ENCODE results near the gene TUBB.

DNA sequence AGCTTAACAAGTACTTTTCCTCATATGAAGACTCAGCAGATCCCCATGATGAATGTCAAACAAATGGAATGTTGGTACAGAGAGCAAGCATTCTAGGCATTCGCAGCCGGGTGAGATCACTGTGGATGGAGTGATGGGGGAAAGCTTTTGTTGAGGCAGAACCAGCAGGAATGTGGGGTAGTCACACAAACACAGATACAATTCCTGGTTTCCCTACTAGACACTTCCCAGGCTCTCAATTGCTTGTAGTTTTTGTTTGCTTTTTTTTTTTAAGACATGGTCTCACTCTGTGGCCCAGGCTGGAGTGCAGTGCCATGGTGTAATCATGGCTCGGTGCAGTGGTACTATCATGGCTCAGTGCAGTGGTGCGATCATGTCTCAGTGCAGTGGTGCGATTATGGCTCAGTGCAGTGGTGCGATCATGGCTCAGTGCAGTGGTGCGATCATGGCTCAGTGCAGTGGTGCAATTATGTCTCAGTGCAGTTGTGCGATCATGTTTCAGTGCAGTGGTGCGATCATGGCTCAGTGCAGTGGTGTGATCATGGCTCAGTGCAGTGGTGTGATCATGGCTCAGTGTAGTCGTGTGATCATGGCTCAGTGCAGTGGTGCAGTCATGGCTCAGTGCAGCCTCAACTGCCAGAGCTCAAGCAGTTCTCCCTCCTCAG lies 39.6 kb downstream of the TUBB start:
- TF ChIP-seq SUZ12 (IDR thresholded peaks at IDR 0.05; ENCODE audit: extremely low read depth, insufficient read depth, insufficient read length) = no peak
- TF ChIP-seq ZNF274 (IDR thresholded peaks at IDR 0.05; ENCODE audit: low read depth, low read length) = no peak
